NB4 (cell line): ENCODE results near the gene CD300C.
A peak's percentile ranks its signal among the peaks of the same experiment; 100 is the strongest.
"Not testable (repeated sequence)": the region's sequence is repeated elsewhere in the genome, so short reads cannot be mapped to it uniquely, and the experiment has no call there.

Experiments
- DNase-seq: peaks from one replicate; pipeline ENCODE4 v3.0.0; 2010; ENCODE audit warnings: low read depth
- H3K4me3 ChIP-seq: one replicate; pipeline ENCODE4 v1.5.1; 2011; ENCODE audit warnings: mild to moderate bottlenecking, low read depth, low read length, moderate library complexity
- CTCF ChIP-seq: IDR thresholded peaks from one replicate; pipeline ENCODE4 v1.5.1; 2012; ENCODE audit warnings: low read depth, low read length
- MAX ChIP-seq: IDR thresholded peaks from 2 replicates; pipeline ENCODE4 v1.6.1; 2011; ENCODE audit warnings: low read depth, low read length
- MYC ChIP-seq: IDR thresholded peaks from 2 replicates; pipeline ENCODE4 v1.6.1; 2011; ENCODE audit warnings: low read depth, low read length
- POLR2A ChIP-seq: IDR thresholded peaks from 2 replicates; pipeline ENCODE4 v1.6.1; 2011; ENCODE audit warnings: mild to moderate bottlenecking; ENCODE audit not compliant: insufficient read length; ENCODE audit errors: extremely low read depth

Gene CD300C

GRCh38 chr17:74522381-74523105 is 23.4 kb downstream of the CD300C start:
- TF ChIP-seq MYC (no peak), MAX (no peak), POLR2A (no peak)
- H3K4me3 ChIP-seq: peak overlapping the region; percentile 52

GRCh38 chr17:74521701-74522201 is 24.2 kb downstream of the CD300C start:
- DNase-seq: peak; percentile 98
- TF ChIP-seq MAX (peak; percentile 67), POLR2A (peak; percentile 31), CTCF (no peak), MYC (peak; percentile 65; the same call in 1 of the 2 replicates)
- H3K4me3 ChIP-seq: peak overlapping the region; percentile 52

More at GRCh38 chr17:74522381-74523105, 23.4 kb downstream of the CD300C start:
- DNase-seq: no peak

- peak overlapping the region; percentile 52 for H3K4me3 ChIP-seq
- DNase-seq: peak; percentile 95
- peak; percentile 10; the same call in 1 of the 2 replicates for TF ChIP-seq MAX
- no peak for TF ChIP-seq CTCF
- TF ChIP-seq MYC: peak; percentile 39; the same call in 1 of the 2 replicates
- no peak for TF ChIP-seq POLR2A
These were observed 25.0 kb downstream of the CD300C start for GRCh38 chr17:74520790-74521480.

GRCh38 chr17:74520016-74520434 is 25.9 kb downstream of the CD300C start:
- H3K4me3 ChIP-seq: no peak overlapping the region
- peak; percentile 90 for DNase-seq
- TF ChIP-seq POLR2A (no peak), MYC (0 out of 2 replicates have a peak, but pooled peaks have one; percentile 36)

GRCh38 chr17:74518413-74518981 is 27.4 kb downstream of the CD300C start:
- not testable (repeated sequence) for H3K4me3 ChIP-seq, DNase-seq

- TF ChIP-seq POLR2A (no peak), MYC (no peak), MAX (no peak), CTCF (no peak)
These were observed 29.2 kb downstream of the CD300C start for GRCh38 chr17:74516561-74517328.

More at GRCh38 chr17:74516561-74517328, 29.2 kb downstream of the CD300C start:
- no peak overlapping the region for H3K4me3 ChIP-seq
- DNase-seq: no peak
